Measurements from ENCODE around the gene REPIN1.

The REPIN1 gene

GRCh38 chr7:150397346-150398107 is 28.9 kb downstream of the REPIN1 start:
- in situ Hi-C loops (cut with HindIII; ENCODE audit: low pct_unique_long_range_greater_than_20kb, low sequenced_read_pairs): no loop called here
- no peak for TF ChIP-seq JUND (IDR thresholded peaks at IDR 0.05; ENCODE audit: low read depth)
- no peak for DNase-seq (ENCODE audit: low read depth in 1 of 2, low spot score in 1 of 2)

GRCh38 chr7:150398108-150398964 is 29.7 kb downstream of the REPIN1 start:
- in situ Hi-C loops (cut with HindIII; ENCODE audit: low pct_unique_long_range_greater_than_20kb, low sequenced_read_pairs): no loop called here
- no peak for TF ChIP-seq JUND (IDR thresholded peaks at IDR 0.05; ENCODE audit: low read depth)
- DNase-seq (ENCODE audit: low read depth in 1 of 2, low spot score in 1 of 2): no peak

GRCh38 chr7:150398965-150399320 is 30.3 kb downstream of the REPIN1 start:
- DNase-seq (ENCODE audit: low read depth in 1 of 2, low spot score in 1 of 2): no peak
- no peak for TF ChIP-seq JUND (IDR thresholded peaks at IDR 0.05; ENCODE audit: low read depth)
- in situ Hi-C loops (cut with HindIII; ENCODE audit: low pct_unique_long_range_greater_than_20kb, low sequenced_read_pairs): no loop called here

- DNase-seq (ENCODE audit: low read depth in 1 of 2, low spot score in 1 of 2): no peak
- TF ChIP-seq JUND (IDR thresholded peaks at IDR 0.05; ENCODE audit: low read depth): no peak
- in situ Hi-C loops (cut with HindIII; ENCODE audit: low pct_unique_long_range_greater_than_20kb, low sequenced_read_pairs): no loop called here
Observed at GRCh38 chr7:150399421-150400007, 30.9 kb downstream of the REPIN1 start.

GRCh38 chr7:150400008-150400787 is 31.6 kb downstream of the REPIN1 start:
- in situ Hi-C loops (cut with HindIII; ENCODE audit: low pct_unique_long_range_greater_than_20kb, low sequenced_read_pairs): no loop called here
- no peak for TF ChIP-seq JUND (IDR thresholded peaks at IDR 0.05; ENCODE audit: low read depth)
- no peak for DNase-seq (ENCODE audit: low read depth in 1 of 2, low spot score in 1 of 2)

- no peak for DNase-seq (ENCODE audit: low read depth in 1 of 2, low spot score in 1 of 2)
- in situ Hi-C loops (cut with HindIII; ENCODE audit: low pct_unique_long_range_greater_than_20kb, low sequenced_read_pairs): no loop called here
- TF ChIP-seq JUND (IDR thresholded peaks at IDR 0.05; ENCODE audit: low read depth): no peak
Observed at GRCh38 chr7:150400788-150401423, 32.3 kb downstream of the REPIN1 start.

- DNase-seq (ENCODE audit: low read depth in 1 of 2, low spot score in 1 of 2): no peak
- TF ChIP-seq JUND (IDR thresholded peaks at IDR 0.05; ENCODE audit: low read depth): no peak
- in situ Hi-C loops (cut with HindIII; ENCODE audit: low pct_unique_long_range_greater_than_20kb, low sequenced_read_pairs): no loop called here
Observed at GRCh38 chr7:150401424-150401790, 32.8 kb downstream of the REPIN1 start.

GRCh38 chr7:150401861-150402631 is 33.4 kb downstream of the REPIN1 start:
- no peak for TF ChIP-seq JUND (IDR thresholded peaks at IDR 0.05; ENCODE audit: low read depth)
- DNase-seq (ENCODE audit: low read depth in 1 of 2, low spot score in 1 of 2): no peak
- in situ Hi-C loops (cut with HindIII; ENCODE audit: low pct_unique_long_range_greater_than_20kb, low sequenced_read_pairs): no loop called here

GRCh38 chr7:150402671-150403321 is 34.2 kb downstream of the REPIN1 start:
- no peak for TF ChIP-seq JUND (IDR thresholded peaks at IDR 0.05; ENCODE audit: low read depth)
- DNase-seq (ENCODE audit: low read depth in 1 of 2, low spot score in 1 of 2): no peak
- in situ Hi-C loops (cut with HindIII; ENCODE audit: low pct_unique_long_range_greater_than_20kb, low sequenced_read_pairs): no loop called here

- no peak for TF ChIP-seq JUND (IDR thresholded peaks at IDR 0.05; ENCODE audit: low read depth)
- in situ Hi-C loops (cut with HindIII; ENCODE audit: low pct_unique_long_range_greater_than_20kb, low sequenced_read_pairs): no loop called here
- no peak for DNase-seq (ENCODE audit: low read depth in 1 of 2, low spot score in 1 of 2)
Observed at GRCh38 chr7:150403376-150404171, 35.0 kb downstream of the REPIN1 start.
